ENCODE data around the gene FAM114A2.

GRCh38 chr5:154042766-154043165, 4.1 kb upstream of the FAM114A2 start:
- TF ChIP-seq CTCF (IDR thresholded peaks at IDR 0.05) (no peak), POLR2AphosphoS5 (IDR thresholded peaks at IDR 0.05) (no peak)

Data from suprapubic skin (tissue), 3 donors.